GM06990 (cell line): Measurements from ENCODE around the gene SNX30.

ENCODE experiments used
- DNase-seq: peaks from one replicate; pipeline ENCODE4 v3.0.0-alpha.2; 2011; ENCODE audit not compliant: insufficient read length; ENCODE audit errors: extremely low read depth
- H3K27me3 ChIP-seq: replicated peaks from 2 replicates; pipeline ENCODE4 v1.6.0; 2011; ENCODE audit warnings: low read length; ENCODE audit not compliant: control insufficient read depth, insufficient read depth
- H3K36me3 ChIP-seq: 2 replicates; pipeline ENCODE4 v1.5.1; 2011; ENCODE audit warnings: low read length; ENCODE audit not compliant: control insufficient read depth, insufficient read depth
- H3K4me3 ChIP-seq: replicated peaks from 2 replicates; pipeline ENCODE4 v1.5.1; 2011; ENCODE audit warnings: low read depth, mild to moderate bottlenecking, control low read depth, low read length
- TF ChIP-seq, protein P1 (sequence below): IDR thresholded peaks from 2 replicates; pipeline ENCODE4 v1.5.1; 2011; ENCODE audit warnings: low read length, control low read depth, mild to moderate bottlenecking, inconsistent platforms; ENCODE audit not compliant: insufficient read depth, poor library complexity, severe bottlenecking

The SNX30 gene

DNA sequence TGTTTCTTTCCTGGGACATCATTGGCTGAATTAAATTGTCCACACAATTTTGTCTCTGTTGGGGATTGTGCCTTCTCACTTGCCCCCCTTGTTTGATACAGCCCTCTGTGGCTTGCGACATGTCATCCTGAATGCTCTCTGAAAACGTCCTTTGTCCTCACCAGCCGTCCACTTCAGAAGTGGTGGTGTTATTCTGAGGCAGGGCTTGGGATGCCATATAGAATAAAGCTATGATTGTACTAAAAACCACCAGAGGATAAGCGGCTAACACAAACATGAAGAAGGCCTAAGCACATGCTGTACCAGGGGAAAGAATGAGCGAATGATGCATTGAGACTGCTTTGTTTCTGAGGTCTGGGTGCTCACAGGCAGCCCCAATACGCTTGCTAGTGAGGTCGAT lies 3.5 kb upstream of the SNX30 start:
- Histone ChIP-seq H3K36me3 (no peaks in the 10 kb centered on the region), H3K4me3 (no peak overlapping the region), H3K27me3 (no peaks in the 10 kb centered on the region)
- DNase-seq: no peak
- TF ChIP-seq, protein P1, sequence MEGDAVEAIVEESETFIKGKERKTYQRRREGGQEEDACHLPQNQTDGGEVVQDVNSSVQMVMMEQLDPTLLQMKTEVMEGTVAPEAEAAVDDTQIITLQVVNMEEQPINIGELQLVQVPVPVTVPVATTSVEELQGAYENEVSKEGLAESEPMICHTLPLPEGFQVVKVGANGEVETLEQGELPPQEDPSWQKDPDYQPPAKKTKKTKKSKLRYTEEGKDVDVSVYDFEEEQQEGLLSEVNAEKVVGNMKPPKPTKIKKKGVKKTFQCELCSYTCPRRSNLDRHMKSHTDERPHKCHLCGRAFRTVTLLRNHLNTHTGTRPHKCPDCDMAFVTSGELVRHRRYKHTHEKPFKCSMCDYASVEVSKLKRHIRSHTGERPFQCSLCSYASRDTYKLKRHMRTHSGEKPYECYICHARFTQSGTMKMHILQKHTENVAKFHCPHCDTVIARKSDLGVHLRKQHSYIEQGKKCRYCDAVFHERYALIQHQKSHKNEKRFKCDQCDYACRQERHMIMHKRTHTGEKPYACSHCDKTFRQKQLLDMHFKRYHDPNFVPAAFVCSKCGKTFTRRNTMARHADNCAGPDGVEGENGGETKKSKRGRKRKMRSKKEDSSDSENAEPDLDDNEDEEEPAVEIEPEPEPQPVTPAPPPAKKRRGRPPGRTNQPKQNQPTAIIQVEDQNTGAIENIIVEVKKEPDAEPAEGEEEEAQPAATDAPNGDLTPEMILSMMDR: no peak

DNA sequence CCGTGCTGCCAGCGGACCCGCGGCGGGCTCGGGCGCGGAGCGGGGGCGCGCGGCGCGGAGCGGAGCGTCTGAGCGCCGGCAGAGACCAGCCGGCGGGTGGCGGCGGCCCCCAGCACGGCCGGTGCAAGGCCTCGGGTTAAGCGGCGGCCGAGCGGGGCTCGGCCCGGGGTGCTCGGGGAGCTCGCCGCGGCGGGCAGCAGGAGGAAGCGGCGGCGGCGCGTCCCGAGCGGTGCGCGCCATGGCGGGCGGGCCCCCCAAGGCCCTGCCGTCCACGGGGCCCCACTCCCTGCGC lies 150 bp downstream of the SNX30 start:
- H3K27me3 ChIP-seq: no peaks in the 10 kb centered on the region
- DNase-seq: no peak

DNA sequence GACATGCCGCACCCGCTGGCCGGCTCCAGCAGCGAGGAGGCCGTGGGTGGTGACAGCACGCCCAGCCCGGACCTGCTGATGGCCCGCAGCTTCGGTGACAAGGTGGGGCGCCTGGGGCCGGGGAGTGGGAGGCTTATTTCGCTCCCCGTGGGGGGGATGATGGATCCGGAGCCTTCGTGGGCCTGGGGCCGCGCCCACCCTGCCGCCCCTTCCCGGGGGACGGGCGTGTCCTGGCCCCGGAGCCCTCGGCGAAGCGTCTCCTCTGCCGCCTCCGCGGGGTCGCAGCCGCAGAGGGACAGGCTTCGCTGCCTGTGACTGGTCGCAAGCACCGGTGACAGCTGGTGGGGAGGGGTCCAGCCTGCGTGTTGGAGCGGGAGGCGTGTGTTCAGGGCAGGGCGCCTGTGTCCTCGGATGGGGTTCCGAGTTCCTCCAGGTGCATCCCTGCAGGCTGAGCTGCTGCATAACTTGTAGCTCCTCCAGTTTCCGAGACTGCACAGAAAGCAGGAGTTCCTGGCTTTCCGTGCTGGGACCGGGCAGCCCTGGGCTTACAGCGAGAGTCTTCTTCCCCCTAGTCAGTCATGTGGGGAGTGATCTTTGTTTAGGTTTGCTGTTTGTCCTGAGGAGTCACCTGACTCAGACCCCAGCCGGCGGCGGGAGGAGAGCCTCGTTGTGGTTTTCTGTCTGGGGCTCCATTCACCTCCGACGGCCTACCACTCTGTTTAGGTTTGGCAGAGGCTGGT lies 666 bp downstream of the SNX30 start:
- Histone ChIP-seq H3K4me3 (peak overlapping the region; percentile 69), H3K27me3 (no peaks in the 10 kb centered on the region)
- peak; percentile 63 for DNase-seq

More for the DNA sequence above, 150 bp downstream of the SNX30 start:
- Histone ChIP-seq H3K36me3 (no peaks in the 10 kb centered on the region), H3K4me3 (peak overlapping the region; percentile 69)
- TF ChIP-seq, protein P1: no peak

DNA sequence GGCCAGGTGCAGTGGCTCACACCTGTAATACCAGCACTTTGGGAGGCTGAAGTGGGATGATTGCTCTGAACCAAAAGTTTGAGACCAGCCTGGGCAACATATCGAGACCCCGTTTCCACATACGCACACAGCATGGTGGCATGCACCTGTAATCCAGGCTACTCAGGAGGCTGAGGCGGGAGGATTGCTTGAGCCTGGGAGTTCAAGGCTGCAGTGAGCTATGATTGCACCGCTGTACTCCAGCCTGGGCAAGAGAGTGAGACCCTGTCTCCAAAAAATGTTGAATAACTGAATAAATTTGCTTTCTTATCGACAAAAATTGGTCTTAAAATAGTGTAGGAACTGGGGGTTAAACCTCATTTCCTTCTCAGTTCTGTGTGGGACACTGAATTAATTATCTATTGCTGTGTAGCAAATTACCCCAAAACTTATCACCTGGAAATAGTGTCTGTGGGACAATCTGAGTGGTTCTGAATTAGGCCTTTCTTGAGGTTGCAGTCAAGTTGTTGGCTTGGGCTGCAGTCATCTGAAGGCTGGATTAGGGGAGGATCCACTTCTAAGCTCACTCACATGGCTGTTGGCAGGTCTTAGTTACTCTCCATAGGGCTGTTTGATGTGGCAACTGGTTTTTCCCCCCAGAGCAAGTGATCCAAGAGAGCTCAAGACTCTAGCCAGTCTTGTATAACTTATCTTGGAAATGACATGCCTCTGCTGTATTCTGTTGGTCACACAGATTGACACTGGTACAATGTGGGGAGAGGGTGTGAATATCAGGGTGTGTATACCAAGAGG lies 2.0 kb downstream of the SNX30 start:
- TF ChIP-seq, protein P1: no peak
- no peak for DNase-seq

More for the DNA sequence above, 666 bp downstream of the SNX30 start:
- H3K36me3 ChIP-seq: no peaks in the 10 kb centered on the region
- TF ChIP-seq, protein P1: no peak

DNA sequence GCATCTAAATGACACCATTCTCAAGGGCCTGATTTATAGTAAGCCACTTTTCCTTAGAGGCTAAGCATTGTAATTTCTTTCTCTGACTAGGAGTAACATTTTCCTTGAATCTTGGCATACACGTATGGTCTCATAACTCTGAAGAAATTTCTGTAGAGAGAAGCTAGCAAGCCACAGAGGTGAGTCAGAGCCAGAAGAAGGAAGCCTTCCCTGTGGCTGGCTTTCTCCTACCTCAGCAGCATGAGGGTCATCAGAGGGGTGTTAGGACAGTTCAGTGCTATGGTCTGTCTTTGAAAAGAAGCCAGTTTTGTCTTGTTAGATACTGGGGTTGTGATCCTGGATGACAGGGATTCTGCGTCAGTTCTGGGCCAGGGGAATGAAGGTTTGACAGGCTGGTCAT lies 3.2 kb downstream of the SNX30 start:
- Histone ChIP-seq H3K27me3 (no peaks in the 10 kb centered on the region), H3K36me3 (no peaks in the 10 kb centered on the region), H3K4me3 (no peak overlapping the region)
- no peak for DNase-seq
- TF ChIP-seq, protein P1: no peak

More for the DNA sequence above, 2.0 kb downstream of the SNX30 start:
- no peaks in the 10 kb centered on the region for H3K27me3 ChIP-seq
- no peaks in the 10 kb centered on the region for H3K36me3 ChIP-seq
- no peak overlapping the region for H3K4me3 ChIP-seq
